Fibroblast of mammary gland (primary cell): Measurements from ENCODE around the gene TANGO2.

Experiments used
- DNase-seq: peaks from one replicate; pipeline ENCODE4 v3.0.0-alpha.2; 2010; ENCODE audit warnings: low read depth
- H3K4me3 ChIP-seq: 2 replicates; pipeline ENCODE4 v1.5.1; 2011; ENCODE audit warnings: low read depth, mild to moderate bottlenecking, low read length, moderate library complexity; ENCODE audit not compliant: control insufficient read depth
- CTCF ChIP-seq: conservative IDR thresholded peaks from 2 replicates; pipeline ENCODE4 v1.5.1; 2011; ENCODE audit warnings: low read depth, low read length, inconsistent platforms; ENCODE audit not compliant: control insufficient read depth, insufficient read depth

TANGO2 gene

DNA sequence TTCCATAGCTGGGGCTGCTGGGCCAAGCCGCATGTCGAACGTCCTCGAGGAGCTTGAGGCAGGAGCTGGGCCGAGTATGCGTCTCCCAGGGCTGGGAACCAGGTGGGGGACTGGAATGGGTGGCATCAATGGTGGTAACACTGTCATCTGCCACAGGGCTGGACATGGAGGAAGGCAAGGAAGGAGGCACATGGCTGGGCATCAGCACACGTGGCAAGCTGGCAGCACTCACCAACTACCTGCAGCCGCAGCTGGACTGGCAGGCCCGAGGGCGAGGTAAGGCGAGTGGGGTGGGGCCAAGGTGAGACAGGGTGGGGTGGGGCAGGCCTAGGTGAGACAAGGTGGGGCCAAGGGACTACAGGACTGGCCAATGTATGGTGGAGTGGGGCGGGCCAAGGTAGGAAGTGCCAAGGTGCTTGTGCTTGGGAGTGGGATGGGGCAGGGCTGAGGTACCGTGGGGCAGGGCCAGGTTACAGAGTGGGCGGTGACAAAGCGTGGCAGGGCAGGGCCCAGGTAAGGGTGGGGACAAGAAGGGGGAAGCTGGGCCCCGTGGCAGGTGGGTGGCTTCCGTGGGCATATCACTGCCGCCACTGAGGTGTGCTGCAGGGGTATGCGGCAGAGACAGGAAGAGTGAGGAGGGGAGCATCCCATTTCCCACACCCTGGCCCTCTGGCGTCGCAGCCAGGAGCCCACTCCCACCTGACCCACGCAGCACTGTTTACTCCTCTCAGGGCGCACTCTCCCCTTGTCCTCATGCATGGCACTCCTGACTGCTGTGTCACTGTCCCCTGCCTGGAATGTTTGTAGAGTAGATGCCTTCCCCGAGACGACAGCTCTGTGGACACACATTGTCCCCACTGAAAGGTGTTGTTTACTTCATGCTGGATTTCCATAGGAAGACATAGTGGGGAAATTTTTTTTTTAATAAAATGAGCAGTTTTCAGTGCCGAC, 31.7 kb downstream of the TANGO2 start:
- DNase-seq = no peak
- TF ChIP-seq CTCF = no peak
- H3K4me3 ChIP-seq = no peak overlapping the region

DNA sequence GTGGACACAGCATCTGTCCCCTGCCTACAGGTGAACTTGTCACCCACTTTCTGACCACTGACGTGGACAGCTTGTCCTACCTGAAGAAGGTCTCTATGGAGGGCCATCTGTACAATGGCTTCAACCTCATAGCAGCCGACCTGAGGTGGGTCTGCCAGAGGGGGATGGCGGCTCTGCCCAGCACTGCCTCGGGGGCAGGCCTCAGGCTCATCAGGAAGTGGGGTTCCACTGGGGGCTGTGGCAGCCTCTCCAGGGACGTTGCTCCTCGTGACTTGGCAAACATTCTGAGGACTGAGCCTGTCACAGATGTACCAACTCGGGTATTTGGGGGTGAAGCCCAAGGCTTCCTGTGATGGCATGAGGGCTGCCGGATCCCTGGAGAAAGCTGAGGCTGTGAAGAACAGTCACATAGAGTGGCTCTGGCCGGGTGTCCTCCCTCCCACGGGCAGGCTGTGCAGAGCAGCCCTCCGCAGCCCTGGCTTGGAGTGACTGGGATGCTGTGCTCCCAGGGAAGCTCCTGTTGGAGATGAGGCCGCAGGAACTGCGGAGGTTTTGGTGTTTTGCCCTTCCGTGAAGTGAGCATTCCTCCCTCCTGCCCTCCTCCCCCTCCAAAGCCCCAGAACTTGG, 32.6 kb downstream of the TANGO2 start:
- H3K4me3 ChIP-seq = no peak overlapping the region
- DNase-seq = no peak
- TF ChIP-seq CTCF = no peak

DNA sequence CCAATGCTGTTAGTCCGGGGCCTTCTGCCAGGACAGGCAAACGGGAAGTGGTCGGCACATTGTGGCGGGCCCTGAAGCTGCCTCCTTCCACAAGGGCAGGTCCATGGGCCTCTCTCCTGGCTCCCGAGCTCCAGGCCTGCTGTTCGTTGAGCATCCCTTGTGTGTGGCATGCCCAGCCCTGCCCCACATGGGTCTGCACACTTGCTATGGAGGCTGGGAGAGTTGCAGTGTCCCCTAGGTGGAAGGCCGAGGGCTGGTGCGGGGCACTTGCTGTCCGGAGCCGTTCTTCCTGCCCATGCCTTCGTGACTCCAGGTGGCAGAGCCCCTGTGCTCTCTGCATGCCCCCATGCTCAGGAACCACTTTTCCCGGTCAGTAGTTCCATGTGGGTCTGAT, 33.1 kb downstream of the TANGO2 start:
- TF ChIP-seq CTCF = no peak
- DNase-seq = no peak
- no peak overlapping the region for H3K4me3 ChIP-seq

DNA sequence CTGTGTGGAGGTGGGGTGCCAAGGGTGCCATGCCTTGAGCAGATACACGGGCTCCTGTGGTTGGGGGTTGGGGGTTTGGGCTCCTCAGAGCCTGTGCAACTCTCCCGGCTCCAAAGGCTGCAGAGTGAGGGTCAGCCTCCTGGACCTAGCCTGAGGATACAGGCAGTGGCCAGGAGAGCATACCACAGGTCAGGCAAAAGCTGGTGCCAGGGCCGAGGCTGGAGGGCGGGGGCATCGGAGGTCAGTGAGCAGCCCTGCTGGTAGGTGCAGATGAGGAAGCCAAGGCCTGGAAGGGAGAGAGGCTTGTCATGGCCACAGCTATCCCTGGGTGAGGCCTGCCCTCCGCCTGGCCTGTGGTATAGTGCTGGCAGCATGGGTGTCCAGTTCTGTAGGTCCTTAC, 33.6 kb downstream of the TANGO2 start:
- DNase-seq = no peak
- TF ChIP-seq CTCF = no peak
- H3K4me3 ChIP-seq = no peak overlapping the region

GRCh38 chr22:20055144-20055543, 34.2 kb downstream of the TANGO2 start:
- H3K4me3 ChIP-seq = no peak overlapping the region
- no peak for DNase-seq
- no peak for TF ChIP-seq CTCF

DNA sequence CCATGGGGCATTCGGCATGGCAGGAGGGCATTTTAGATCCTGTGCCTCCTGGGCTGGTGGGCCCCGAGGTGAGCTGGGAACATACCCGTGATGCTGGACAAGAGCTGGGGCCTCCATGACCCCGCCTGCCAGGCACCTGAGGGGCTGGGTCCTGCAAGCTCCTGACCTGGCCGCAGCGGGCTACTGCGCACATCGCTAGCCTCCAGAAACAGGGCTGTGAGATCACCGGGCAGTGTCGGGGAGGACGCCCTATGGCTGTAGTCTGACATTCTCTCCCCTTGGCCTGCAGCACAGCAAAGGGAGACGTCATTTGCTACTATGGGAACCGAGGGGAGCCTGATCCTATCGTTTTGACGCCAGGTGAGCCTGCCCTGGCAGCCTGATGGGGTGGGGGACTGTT, 34.7 kb downstream of the TANGO2 start:
- TF ChIP-seq CTCF = no peak
- H3K4me3 ChIP-seq = no peak overlapping the region
- DNase-seq = no peak
